Eye (tissue), 1 donor: ENCODE data around the gene PRPH.
"Not testable (repeated sequence)": the region's sequence is repeated elsewhere in the genome, so short reads cannot be mapped to it uniquely, and the experiment has no call there.

Experiments
- DNase-seq: peaks from one replicate; pipeline ENCODE4 v3.0.0-alpha.2; 2015

PRPH gene

GRCh38 chr12:49301760-49302159 lies 6.8 kb downstream of the PRPH start:
- DNase-seq: no peak

GRCh38 chr12:49304161-49304560 lies 9.2 kb downstream of the PRPH start:
- no peak for DNase-seq

GRCh38 chr12:49305762-49306510 lies 11.0 kb downstream of the PRPH start:
- DNase-seq: no peak

GRCh38 chr12:49309386-49309785 lies 14.4 kb downstream of the PRPH start:
- DNase-seq: no peak

- not testable (repeated sequence) for DNase-seq
Observed at GRCh38 chr12:49310451-49311000, 15.6 kb downstream of the PRPH start.

GRCh38 chr12:49314811-49315210 lies 19.9 kb downstream of the PRPH start:
- DNase-seq: no peak

- DNase-seq: not testable (repeated sequence)
Observed at GRCh38 chr12:49317118-49317517, 22.2 kb downstream of the PRPH start.

GRCh38 chr12:49320411-49321103 lies 25.6 kb downstream of the PRPH start:
- DNase-seq: not testable (repeated sequence)

- no peak for DNase-seq
Observed at GRCh38 chr12:49322367-49322707, 27.4 kb downstream of the PRPH start.

GRCh38 chr12:49322708-49323523 lies 28.0 kb downstream of the PRPH start, which contains the start of gene TROAP:
Gene TROAP, plus strand, starts transcription at chr12:49323255. Its CDS starts 354 bp downstream, at chr12:49323609.
- peak; percentile 100 for DNase-seq

GRCh38 chr12:49323524-49324097 lies 28.7 kb downstream of the PRPH start:
- no peak for DNase-seq

- no peak for DNase-seq
Observed at GRCh38 chr12:49325606-49326005, 30.7 kb downstream of the PRPH start.

- DNase-seq: no peak
Observed at GRCh38 chr12:49327368-49327767, 32.4 kb downstream of the PRPH start.

- DNase-seq: no peak
Observed at GRCh38 chr12:49327887-49328286, 32.9 kb downstream of the PRPH start.

- DNase-seq: no peak
Observed at GRCh38 chr12:49328816-49329215, 33.9 kb downstream of the PRPH start.

- DNase-seq: no peak
Observed at GRCh38 chr12:49330032-49330619, 35.2 kb downstream of the PRPH start.

- DNase-seq: no peak
Observed at GRCh38 chr12:49330631-49331379, 35.9 kb downstream of the PRPH start.

- DNase-seq: peak; percentile 89
Observed at GRCh38 chr12:49331380-49332222, 36.7 kb downstream of the PRPH start.

- DNase-seq: no peak
Observed at GRCh38 chr12:49332441-49332861, 37.5 kb downstream of the PRPH start.

- peak; percentile 49 for DNase-seq
Observed at GRCh38 chr12:49332891-49333371, 38.0 kb downstream of the PRPH start.
